IMR-90 (cell line): ENCODE results near the gene UNC13C. TPM values are rescaled to one million over a fixed set of nuclear protein-coding genes. Genes with fewer than 3 reads are reported as not detected.
A peak's percentile ranks its signal among the peaks of the same experiment; 100 is the strongest.

Source experiments
- ATAC-seq: fragments of 200-7000 bp; cut with Tn5 transposase; 2 replicates; pipeline ENCODE4 v1.9.1; 2020; ENCODE audit warnings: low read depth, mild to moderate bottlenecking, moderate library complexity
- BruUV-seq: library from RNA; stranded (reverse); fragments of 400-500 nt; replicated peaks from 2 replicates; lab custom pipeline; 2021; lab: Mats Ljungman, UMichigan
- CTCF ChIA-PET: fragments of 300-600 bp; formaldehyde crosslinking; extraction: SDS; loops from one replicate; lab custom pipeline; 2021; ENCODE audit warnings: antibody characterized with exemption; lab: Yijun Ruan, JAX
- POLR2A ChIA-PET: fragments of 300-600 bp; sonication (Branson Sonifier 250); formaldehyde crosslinking; loops from one replicate; lab custom pipeline; 2022; ENCODE audit warnings: antibody characterized with exemption; ENCODE audit not compliant: unreplicated experiment; lab: Charles Lee
- DNase-seq: peaks from one replicate; pipeline ENCODE4 v3.0.0; 2013
- H2AFZ ChIP-seq: replicated peaks from 2 replicates; pipeline ENCODE3; 2013; ENCODE audit warnings: low read length, mild to moderate bottlenecking; ENCODE audit not compliant: poor library complexity
- H2AK5ac ChIP-seq: 2 replicates; pipeline ENCODE4 v1.6.1; 2013; ENCODE audit warnings: low read depth, low read length, inconsistent platforms
- H2AK9ac ChIP-seq: replicated peaks from 2 replicates; pipeline ENCODE3; 2013; ENCODE audit warnings: mild to moderate bottlenecking, low read depth, low read length, moderate library complexity; ENCODE audit not compliant: poor library complexity
- H2BK120ac ChIP-seq: 2 replicates; pipeline ENCODE4 v1.6.1; 2013; ENCODE audit warnings: low read depth, low read length, inconsistent platforms
- H2BK15ac ChIP-seq: 3 replicates; pipeline ENCODE4 v1.6.1; 2013; ENCODE audit warnings: low read depth, low read length, inconsistent platforms
- H2BK20ac ChIP-seq: 2 replicates; pipeline ENCODE4 v1.6.1; 2013; ENCODE audit warnings: low read depth, mild to moderate bottlenecking, inconsistent platforms, low read length, moderate library complexity
- H2BK5ac ChIP-seq: 2 replicates; pipeline ENCODE4 v1.6.1; 2013; ENCODE audit warnings: mild to moderate bottlenecking, low read depth, low read length, inconsistent platforms; ENCODE audit not compliant: poor library complexity, severe bottlenecking
- H3K14ac ChIP-seq: replicated peaks from 2 replicates; pipeline ENCODE4 v1.6.1; 2013; ENCODE audit warnings: low read depth, low read length, inconsistent platforms
- H3K18ac ChIP-seq: 2 replicates; pipeline ENCODE4 v1.6.1; 2013; ENCODE audit warnings: low read depth, low read length, control low read depth
- H3K23ac ChIP-seq: 2 replicates; pipeline ENCODE4 v1.6.1; 2013; ENCODE audit warnings: low read depth, low read length, inconsistent platforms
- H3K27ac ChIP-seq: 2 replicates; pipeline ENCODE4 v1.5.1; 2013; ENCODE audit warnings: mild to moderate bottlenecking, control low read depth, low read length; ENCODE audit not compliant: insufficient read depth
- H3K27me3 ChIP-seq: 2 replicates; pipeline ENCODE4 v1.6.1; 2013; ENCODE audit warnings: low read length; ENCODE audit not compliant: control insufficient read depth, insufficient read depth
- H3K36me3 ChIP-seq: 2 replicates; pipeline ENCODE4 v1.6.1; 2013; ENCODE audit warnings: low read length, mixed read lengths; ENCODE audit not compliant: control insufficient read depth, insufficient read depth
- H3K4ac ChIP-seq: 2 replicates; pipeline ENCODE4 v1.6.1; 2013; ENCODE audit warnings: low read depth, low read length, inconsistent platforms
- H3K4me1 ChIP-seq: 2 replicates; pipeline ENCODE4 v1.6.1; 2013; ENCODE audit warnings: low read length, mixed read lengths; ENCODE audit not compliant: control insufficient read depth, insufficient read depth
- H3K4me2 ChIP-seq: 2 replicates; pipeline ENCODE4 v1.6.1; 2013; ENCODE audit warnings: low read depth, mild to moderate bottlenecking, control low read depth, low read length, moderate library complexity
- H3K4me3 ChIP-seq: 2 replicates; pipeline ENCODE4 v1.5.1; 2013; ENCODE audit warnings: low read depth, mild to moderate bottlenecking, control low read depth, low read length, moderate library complexity; ENCODE audit not compliant: insufficient read depth
- H3K56ac ChIP-seq: 2 replicates; pipeline ENCODE4 v1.6.1; 2013; ENCODE audit warnings: low read length, inconsistent platforms; ENCODE audit not compliant: insufficient read depth; ENCODE audit errors: extremely low read depth
- H3K79me1 ChIP-seq, 2 experiments: 2 replicates each; pipeline ENCODE4 v1.6.1; 2013; ENCODE audit warnings: low read length in 2 of 2, inconsistent platforms in 1 of 2, low read depth in 1 of 2
- H3K9ac ChIP-seq: 2 replicates; pipeline ENCODE4 v1.6.1; 2013; ENCODE audit warnings: low read depth, low read length, control low read depth
- H3K9me1 ChIP-seq: 2 replicates; pipeline ENCODE4 v1.6.1; 2013; ENCODE audit warnings: low read length, inconsistent platforms; ENCODE audit not compliant: insufficient read depth
- H3K9me3 ChIP-seq: 2 replicates; pipeline ENCODE4 v1.6.1; 2013; ENCODE audit warnings: low read length; ENCODE audit not compliant: control insufficient read depth, insufficient read depth
- H4K20me1 ChIP-seq: 2 replicates; pipeline ENCODE4 v1.6.1; 2013; ENCODE audit warnings: low read length, inconsistent platforms; ENCODE audit not compliant: insufficient read depth
- H4K5ac ChIP-seq: 2 replicates; pipeline ENCODE4 v1.6.1; 2013; ENCODE audit warnings: mild to moderate bottlenecking, low read depth, low read length, control low read depth
- H4K8ac ChIP-seq, 2 experiments: 2 replicates each; pipeline ENCODE4 v1.6.1; 2013; ENCODE audit warnings: low read depth in 2 of 2, low read length in 2 of 2, control low read depth in 1 of 2, inconsistent platforms in 1 of 2
- H4K91ac ChIP-seq: 2 replicates; pipeline ENCODE4 v1.6.1; 2013; ENCODE audit warnings: low read depth, low read length, inconsistent platforms; ENCODE audit not compliant: insufficient read depth
- FOS ChIP-seq: fragments of 150-350 bp; IDR thresholded peaks from 2 replicates; pipeline ENCODE4 v1.6.1; 2016; ENCODE audit warnings: low read depth, low read length
- MAFK ChIP-seq: IDR thresholded peaks from 2 replicates; pipeline ENCODE4 v1.6.1; 2012; ENCODE audit warnings: low read depth, low read length, improper control_type of control experiment
- MXI1 ChIP-seq: IDR thresholded peaks from 2 replicates; pipeline ENCODE4 v1.6.1; 2012; ENCODE audit warnings: low read depth, mild to moderate bottlenecking, low read length, moderate library complexity, borderline replicate concordance
- POLR2A ChIP-seq: IDR thresholded peaks from 2 replicates; pipeline ENCODE4 v1.6.1; 2012; ENCODE audit warnings: mild to moderate bottlenecking, low read depth, low read length
- RAD21 ChIP-seq: IDR thresholded peaks from 2 replicates; pipeline ENCODE4 v1.6.1; 2012; ENCODE audit warnings: low read length, improper control_type of control experiment
- RCOR1 ChIP-seq: IDR thresholded peaks from 2 replicates; pipeline ENCODE4 v1.6.1; 2012; ENCODE audit warnings: mild to moderate bottlenecking, low read length, improper control_type of control experiment; ENCODE audit not compliant: insufficient replicate concordance
- WGBS, 2 experiments: methylation state at CpG; one replicate each; pipeline versions ENCODE4 v1.1.5 to v1.1.7; 2013; ENCODE audit warnings: missing lambda C conversion rate in 2 of 2; ENCODE audit not compliant: insufficient read length in 1 of 2; ENCODE audit errors: extremely low coverage in 2 of 2; 5-methylcytosine and 5-hydroxymethylcytosine counted together
- dilution Hi-C: fragments of 300-500 bp; cut with HindIII; formaldehyde crosslinking; loops from one replicate; pipeline ENCODE4 v1.14.3; 2018; ENCODE audit warnings: low sequenced_read_pairs; ENCODE audit not compliant: unreplicated experiment
- in situ Hi-C: fragments of 300-500 bp; cut with MboI; formaldehyde crosslinking; loops from 3 replicates; pipeline ENCODE4 v1.14.3; 2019; ENCODE audit warnings: low sequenced_read_pairs, inconsistent platforms, mixed read lengths
- intact Hi-C: fragments of 100-400 bp; cut with micrococcal nuclease; formaldehyde crosslinking; loops from 2 replicates; pipeline ENCODE4 v1.10.0; 2022
- polyA plus RNA-seq, 3 experiments: library from polyadenylated mRNA; depleted of rRNA; stranded (reverse); fragments of >200 nt; gene quantifications; 2 replicates each; pipeline ENCODE4 v1.2.3, GENCODE V29; 2012; ENCODE audit warnings: low replicate concordance in 1 of 3
- total RNA-seq: library from RNA; depleted of rRNA; stranded (reverse); fragments of >200 nt; gene quantifications from 2 replicates; pipeline ENCODE4 v1.2.3, GENCODE V29; 2012

The UNC13C gene
- total and polyA plus RNA-seq, 2 of the 4 experiments (the other 2 are of a cell fraction): not detected

DNA sequence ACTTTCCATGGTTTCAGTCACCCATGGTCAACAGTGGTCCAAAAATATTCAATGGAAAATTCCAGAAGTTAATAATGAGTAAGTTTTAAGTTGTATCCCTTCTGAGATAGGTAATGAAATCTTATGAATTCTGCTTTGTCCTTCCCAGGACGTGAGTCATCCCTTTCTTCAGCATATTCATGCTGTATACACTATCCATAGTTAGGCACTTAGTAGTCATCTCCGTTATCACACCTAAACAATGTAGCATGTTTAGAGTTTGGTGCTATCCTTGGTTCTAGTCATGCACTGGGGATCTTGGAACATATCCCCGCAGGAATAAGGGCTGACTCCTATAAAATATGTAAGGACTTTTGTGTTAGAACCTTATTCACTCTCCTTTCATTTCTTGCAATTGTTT lies 153.2 kb downstream of the UNC13C start:
- Histone ChIP-seq H3K9me1 (no peaks in the 10 kb centered on the region), H3K9me3 (no peaks in the 10 kb centered on the region), H4K20me1 (no peaks in the 10 kb centered on the region), H2AK5ac (no peak overlapping the region), H3K4me2 (no peak overlapping the region; the same call in 1 of the 2 replicates), H2AK9ac (no peak overlapping the region), H3K18ac (no peak overlapping the region), H3K14ac (no peak overlapping the region), H2BK20ac (no peak overlapping the region), H2BK5ac (no peak overlapping the region), H3K27ac (no peak overlapping the region), H3K79me1 (no peaks in the 10 kb centered on the region), H3K9ac (no peak overlapping the region), H3K56ac (no peak overlapping the region), H3K4me3 (no peak overlapping the region), H2BK120ac (no peak overlapping the region), H3K23ac (no peak overlapping the region), H4K8ac (no peak overlapping the region), H2AFZ (no peak overlapping the region), H3K4me1 (no peaks in the 10 kb centered on the region), H2BK15ac (no peak overlapping the region), H3K4ac (no peak overlapping the region), H3K36me3 (no peaks in the 10 kb centered on the region), H4K5ac (no peak overlapping the region), H4K91ac (no peak overlapping the region), H3K27me3 (no peaks in the 10 kb centered on the region)
- dilution Hi-C loops: no loop called here
- BruUV-seq: no TSS peak
- POLR2A ChIA-PET: no interaction called here
- in situ Hi-C loops: no loop called here
- WGBS, 2 experiments: no CpG with 5 or more reads among the region's 3 CpGs
- peak; percentile 73 for DNase-seq
- ATAC-seq: peak; percentile 87
- intact Hi-C loops: no loop called here
- no peak for TF ChIP-seq RCOR1
- TF ChIP-seq FOS: peak; percentile 71
- no peak for TF ChIP-seq POLR2A
- no peak for TF ChIP-seq RAD21
- no peak for TF ChIP-seq MXI1
- no peak for TF ChIP-seq MAFK
- CTCF ChIA-PET: no interaction called here
